ENCODE results near the gene S1PR4. TPM values are rescaled to one million over a fixed set of nuclear protein-coding genes. Genes with fewer than 3 reads are reported as not detected.

S1PR4 gene
- total and polyA plus RNA-seq, 2 donors (not counting 1 experiment from before 2014, with no cell fraction given) = 84.2 to 129 TPM

DNA sequence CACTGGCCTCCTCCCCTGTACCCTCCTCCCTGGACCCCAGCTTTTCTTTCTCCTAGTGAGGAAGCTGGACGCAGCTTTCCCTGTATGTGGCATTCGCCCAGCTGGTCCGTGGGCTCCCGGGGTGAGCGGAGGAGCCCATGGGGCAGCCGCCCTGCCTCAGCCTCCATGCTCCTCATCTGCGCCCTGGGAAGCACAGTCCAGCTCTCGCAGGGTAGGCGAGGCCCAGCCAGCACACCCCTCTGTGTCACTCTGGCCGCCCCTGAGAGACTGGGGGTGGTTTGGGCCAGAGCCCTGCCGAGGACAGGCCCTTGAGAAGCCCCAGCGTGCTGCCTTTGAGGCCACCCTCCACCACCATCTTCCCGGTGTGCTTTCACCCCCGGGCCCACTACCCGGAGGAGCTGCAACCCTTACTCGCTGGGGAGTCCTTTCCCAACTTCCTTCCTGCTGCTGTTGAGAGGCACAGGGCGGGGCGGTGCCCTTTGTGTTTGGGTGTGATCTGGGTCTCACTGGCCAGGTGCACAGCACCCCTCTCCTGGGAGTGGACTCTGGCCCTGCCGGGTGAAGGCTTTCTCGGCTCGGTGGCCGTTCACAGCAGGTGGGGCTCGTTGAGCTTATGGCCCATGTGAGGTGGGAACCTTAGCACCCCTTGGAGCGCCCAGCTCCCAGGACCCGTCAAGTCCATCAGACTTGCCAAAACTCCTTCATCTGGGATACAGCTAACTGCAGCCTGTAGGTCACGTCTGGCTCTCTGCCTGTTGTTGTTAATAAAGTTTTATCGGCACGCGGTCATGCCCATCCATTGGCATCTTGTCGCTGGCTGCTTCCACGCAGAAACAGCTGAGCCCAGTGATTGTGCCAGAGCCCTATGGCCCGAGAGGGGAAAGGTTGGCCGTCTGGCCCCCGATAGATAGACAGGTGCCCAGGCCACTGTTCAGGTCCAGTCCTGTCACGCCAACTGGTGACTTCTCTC is 10.3 kb downstream of the S1PR4 start:
- Mint-ChIP-seq H3K27me3 (no peaks in the 10 kb centered on the region), H3K27ac (peak overlapping the region; percentile 20), H3K9me3 (ENCODE audit: insufficient read depth) (no peaks in the 10 kb centered on the region), H3K4me3 (peak overlapping the region; percentile 55), H3K4me1 (peaks cover 54% of the 10 kb centered on the region)
- Histone ChIP-seq H3K27ac (ENCODE audit: low read length in 2 of 2) (no peak overlapping the region), H3K79me2 (ENCODE audit: control insufficient read depth, insufficient read depth, low read length) (peaks cover 89% of the 10 kb centered on the region), H3K4me2 (replicated peaks; ENCODE audit: low read depth, low read length, poor library complexity, severe bottlenecking) (peak overlapping the region; percentile 100), H2AFZ (ENCODE audit: insufficient read depth, low read depth, low read length, poor library complexity, severe bottlenecking) (no peak overlapping the region), H4K20me1 (ENCODE audit: control insufficient read depth, insufficient read depth, low read length, poor library complexity, severe bottlenecking) (peaks cover 91% of the 10 kb centered on the region), H3K36me3 (replicated peaks in 1 of 2; ENCODE audit: control extremely low read depth in 1 of 2, control insufficient read depth in 1 of 2, extremely low read depth in 1 of 2, insufficient read depth in 2 of 2, low read length in 1 of 2) (peaks cover 0 to 25% of the 10 kb centered on the region in 2 experiments), H3K4me1 (ENCODE audit: control insufficient read depth in 2 of 2, insufficient read depth in 2 of 2, low read length in 2 of 2) (peaks cover 33 to 57% of the 10 kb centered on the region in 2 donors), H3K9ac (ENCODE audit: low read length) (no peak overlapping the region), H3K27me3 (replicated peaks in 1 of 4; ENCODE audit: control extremely low read depth in 1 of 4, control insufficient read depth in 3 of 4, insufficient read depth in 4 of 4, low read length in 3 of 4) (no peaks in the 10 kb centered on the region), H3K4me3 (ENCODE audit: control extremely low read depth in 1 of 5, extremely low read depth in 1 of 5, insufficient read depth in 1 of 5, low read depth in 2 of 5, low read length in 4 of 5) (no peak overlapping the region), H3K9me3 (ENCODE audit: control extremely low read depth in 1 of 3, control insufficient read depth in 2 of 3, insufficient read depth in 1 of 3, low read length in 2 of 3) (peaks cover 0 to 1% (median 0%) of the 10 kb centered on the region in 3 donors)
- ChIA-PET CTCF (no interaction called here), POLR2A (interaction anchor here (0.5 to 0.6 kb wide), 2 partner anchors 315 to 637 kb away, joined by 3 to 4 read pairs; no protein-coding TSS in a partner anchor)
- TF ChIP-seq EZH2 (IDR thresholded peaks at IDR 0.05; ENCODE audit: borderline replicate concordance, insufficient read depth, low read depth, low read length, poor library complexity, severe bottlenecking) = no peak
- TF ChIP-seq, protein P1, sequence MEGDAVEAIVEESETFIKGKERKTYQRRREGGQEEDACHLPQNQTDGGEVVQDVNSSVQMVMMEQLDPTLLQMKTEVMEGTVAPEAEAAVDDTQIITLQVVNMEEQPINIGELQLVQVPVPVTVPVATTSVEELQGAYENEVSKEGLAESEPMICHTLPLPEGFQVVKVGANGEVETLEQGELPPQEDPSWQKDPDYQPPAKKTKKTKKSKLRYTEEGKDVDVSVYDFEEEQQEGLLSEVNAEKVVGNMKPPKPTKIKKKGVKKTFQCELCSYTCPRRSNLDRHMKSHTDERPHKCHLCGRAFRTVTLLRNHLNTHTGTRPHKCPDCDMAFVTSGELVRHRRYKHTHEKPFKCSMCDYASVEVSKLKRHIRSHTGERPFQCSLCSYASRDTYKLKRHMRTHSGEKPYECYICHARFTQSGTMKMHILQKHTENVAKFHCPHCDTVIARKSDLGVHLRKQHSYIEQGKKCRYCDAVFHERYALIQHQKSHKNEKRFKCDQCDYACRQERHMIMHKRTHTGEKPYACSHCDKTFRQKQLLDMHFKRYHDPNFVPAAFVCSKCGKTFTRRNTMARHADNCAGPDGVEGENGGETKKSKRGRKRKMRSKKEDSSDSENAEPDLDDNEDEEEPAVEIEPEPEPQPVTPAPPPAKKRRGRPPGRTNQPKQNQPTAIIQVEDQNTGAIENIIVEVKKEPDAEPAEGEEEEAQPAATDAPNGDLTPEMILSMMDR (IDR thresholded peaks at IDR 0.05) = no peak
- no peak for DNase-seq
- WGBS (ENCODE audit: insufficient coverage) = 71% methylated on average over 34 of the region's 35 CpGs
- ATAC-seq (ENCODE audit: low read depth) = no peak
- intact Hi-C loops (cut with micrococcal nuclease) = loop anchor here (10.0 kb wide), 3 partner anchors 124 to 1944 kb away; partner anchors contain the start of genes ATP5F1D, FEM1A, MIDN and TLE5

Data from B cell (primary cell).